ENCODE data around the gene ITGAX. TPM values are rescaled to one million over a fixed set of nuclear protein-coding genes. Genes with fewer than 3 reads are reported as not detected.

The ITGAX gene
- total RNA-seq, 1 donor from 2014 or later: not detected

GRCh38 chr16:31403590-31404352 is 48.8 kb downstream of the ITGAX start:
- peaks cover 19% of the 10 kb centered on the region for H3K27me3 Mint-ChIP-seq (ENCODE audit: low read depth)
- no peaks in the 10 kb centered on the region for H3K36me3 Mint-ChIP-seq
- H3K4me1 Mint-ChIP-seq: no peaks in the 10 kb centered on the region
- no peak for DNase-seq (ENCODE audit: low spot score in 2 of 2, unreplicated experiment in 2 of 2)
- H3K27ac Mint-ChIP-seq: no peak overlapping the region
- H3K4me3 Mint-ChIP-seq: no peak overlapping the region
- H3K9me3 Mint-ChIP-seq: no peaks in the 10 kb centered on the region
- no peak for TF ChIP-seq CTCF (IDR thresholded peaks at IDR 0.05; ENCODE audit: unreplicated experiment)

GRCh38 chr16:31404353-31405064 is 49.5 kb downstream of the ITGAX start:
- H3K9me3 Mint-ChIP-seq: no peaks in the 10 kb centered on the region
- H3K36me3 Mint-ChIP-seq: no peaks in the 10 kb centered on the region
- peaks cover 24% of the 10 kb centered on the region for H3K27me3 Mint-ChIP-seq (ENCODE audit: low read depth)
- DNase-seq (ENCODE audit: low spot score in 2 of 2, unreplicated experiment in 2 of 2): no peak
- TF ChIP-seq CTCF (IDR thresholded peaks at IDR 0.05; ENCODE audit: unreplicated experiment): no peak
- H3K4me1 Mint-ChIP-seq: no peaks in the 10 kb centered on the region
- no peak overlapping the region for H3K27ac Mint-ChIP-seq
- H3K4me3 Mint-ChIP-seq: no peak overlapping the region

DNA sequence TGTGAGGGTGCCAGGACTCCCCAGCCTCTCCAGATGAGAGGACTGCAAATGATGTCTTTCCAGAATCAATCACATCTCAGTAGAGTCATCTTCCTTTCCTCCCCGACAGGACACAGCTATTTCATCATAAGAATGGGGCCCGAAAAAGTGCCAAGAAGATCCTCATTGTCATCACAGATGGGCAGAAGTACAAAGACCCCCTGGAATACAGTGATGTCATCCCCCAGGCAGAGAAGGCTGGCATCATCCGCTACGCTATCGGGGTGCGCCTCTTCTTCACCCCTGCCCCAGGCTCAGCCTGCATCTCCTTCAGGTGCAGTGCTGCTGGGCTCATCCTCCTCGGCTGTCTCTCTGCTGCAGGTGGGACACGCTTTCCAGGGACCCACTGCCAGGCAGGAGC is 52.4 kb downstream of the ITGAX start:
- TF ChIP-seq CTCF (IDR thresholded peaks at IDR 0.05; ENCODE audit: unreplicated experiment): no peak
- H3K27ac Mint-ChIP-seq: no peak overlapping the region
- H3K4me3 Mint-ChIP-seq: no peak overlapping the region
- peaks cover 32% of the 10 kb centered on the region for H3K27me3 Mint-ChIP-seq (ENCODE audit: low read depth)
- DNase-seq (ENCODE audit: low spot score in 2 of 2, unreplicated experiment in 2 of 2): no peak
- no peaks in the 10 kb centered on the region for H3K4me1 Mint-ChIP-seq
- no peaks in the 10 kb centered on the region for H3K9me3 Mint-ChIP-seq
- H3K36me3 Mint-ChIP-seq: no peaks in the 10 kb centered on the region

- Mint-ChIP-seq H3K4me1 (no peaks in the 10 kb centered on the region), H3K27me3 (ENCODE audit: low read depth) (peaks cover 41% of the 10 kb centered on the region), H3K9me3 (no peaks in the 10 kb centered on the region), H3K36me3 (no peaks in the 10 kb centered on the region), H3K4me3 (no peak overlapping the region), H3K27ac (no peak overlapping the region)
- DNase-seq (ENCODE audit: low spot score in 2 of 2, unreplicated experiment in 2 of 2): no peak
- TF ChIP-seq CTCF (IDR thresholded peaks at IDR 0.05; ENCODE audit: unreplicated experiment): no peak
These were observed 54.5 kb downstream of the ITGAX start for GRCh38 chr16:31409433-31409832.

DNA sequence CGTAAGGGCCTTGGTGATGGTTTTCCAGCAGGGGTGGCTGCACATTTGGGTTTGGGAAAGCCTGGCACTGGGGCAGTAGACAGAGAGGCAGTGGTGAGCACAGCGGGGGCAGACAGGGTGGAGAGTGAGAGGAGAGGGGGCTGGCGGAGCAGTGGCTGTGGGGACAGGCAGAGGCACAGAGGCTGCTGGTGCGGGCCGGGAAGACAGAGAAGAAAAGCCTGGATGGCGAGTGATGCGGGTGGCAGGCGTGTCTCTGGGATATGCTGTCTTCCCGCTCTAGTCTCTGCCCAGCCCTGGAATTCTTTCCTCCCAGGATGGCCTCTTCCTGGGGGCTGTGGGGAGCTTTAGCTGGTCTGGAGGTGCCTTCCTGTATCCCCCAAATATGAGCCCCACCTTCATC is 55.1 kb downstream of the ITGAX start:
- H3K27me3 Mint-ChIP-seq (ENCODE audit: low read depth): peaks cover 46% of the 10 kb centered on the region
- no peak for TF ChIP-seq CTCF (IDR thresholded peaks at IDR 0.05; ENCODE audit: unreplicated experiment)
- H3K36me3 Mint-ChIP-seq: no peaks in the 10 kb centered on the region
- H3K4me3 Mint-ChIP-seq: no peak overlapping the region
- H3K27ac Mint-ChIP-seq: no peak overlapping the region
- no peak for DNase-seq (ENCODE audit: low spot score in 2 of 2, unreplicated experiment in 2 of 2)
- no peaks in the 10 kb centered on the region for H3K4me1 Mint-ChIP-seq
- H3K9me3 Mint-ChIP-seq: no peaks in the 10 kb centered on the region
